ENCODE data around the gene NPW. TPM values are rescaled to one million over a fixed set of nuclear protein-coding genes. Genes with fewer than 3 reads are reported as not detected.

Gene NPW
- total RNA-seq, 1 donor from 2014 or later, result 3.9 TPM

- DNase-seq (ENCODE audit: low spot score), result no peak
- H3K27me3 Mint-ChIP-seq (ENCODE audit: insufficient read depth), result no peaks in the 10 kb centered on the region
- H3K27ac Mint-ChIP-seq, result no peak overlapping the region
- intact Hi-C loops (cut with micrococcal nuclease), result no loop called here
- no peak overlapping the region for H3K4me3 Mint-ChIP-seq
- H3K4me1 Mint-ChIP-seq (ENCODE audit: low read depth), result peaks cover 2% of the 10 kb centered on the region
- H3K9me3 Mint-ChIP-seq, result no peaks in the 10 kb centered on the region
- H3K36me3 Mint-ChIP-seq (ENCODE audit: low read depth), result peaks cover 6% of the 10 kb centered on the region
These were observed 34.3 kb downstream of the NPW start for GRCh38 chr16:2053897-2054296.

DNA sequence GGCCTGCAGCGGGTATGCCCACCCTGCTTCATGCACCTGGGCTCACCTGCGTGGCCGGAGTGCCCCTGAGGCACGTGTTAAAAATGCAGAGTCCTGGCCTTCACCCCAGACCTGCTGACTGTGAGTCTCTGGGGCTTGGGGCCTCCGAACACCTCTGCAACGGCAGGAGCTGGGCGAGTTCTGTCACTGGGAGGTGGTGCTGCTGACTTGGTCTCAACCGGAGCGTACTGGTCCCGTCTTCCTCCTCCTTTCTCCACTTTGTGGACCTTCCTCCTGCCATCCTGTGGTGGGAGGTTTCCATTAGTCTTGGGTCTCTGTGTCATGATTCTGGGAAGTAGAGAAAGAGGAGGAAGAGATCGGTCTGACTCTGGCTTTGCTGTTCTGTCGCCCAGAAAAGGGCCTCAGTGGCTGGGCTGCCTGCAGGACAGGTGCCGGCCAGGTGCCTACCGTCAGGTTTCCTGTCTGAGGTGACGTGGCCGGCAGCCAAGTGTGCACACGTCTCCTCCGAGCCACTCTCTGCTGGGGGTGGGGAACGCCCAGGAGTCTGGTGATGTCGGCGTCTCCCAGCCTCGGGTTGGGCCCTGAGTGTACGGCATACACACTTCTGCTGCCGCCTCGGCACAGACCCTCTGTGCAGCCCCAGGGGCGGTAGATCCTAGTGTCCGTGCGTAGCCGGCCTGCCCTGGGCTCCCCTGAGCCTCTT, 35.1 kb downstream of the NPW start:
- no peaks in the 10 kb centered on the region for H3K9me3 Mint-ChIP-seq
- no peak overlapping the region for H3K4me3 Mint-ChIP-seq
- no peak for DNase-seq (ENCODE audit: low spot score)
- H3K4me1 Mint-ChIP-seq (ENCODE audit: low read depth), result no peaks in the 10 kb centered on the region
- H3K27ac Mint-ChIP-seq, result no peak overlapping the region
- no peaks in the 10 kb centered on the region for H3K27me3 Mint-ChIP-seq (ENCODE audit: insufficient read depth)
- peaks cover 6% of the 10 kb centered on the region for H3K36me3 Mint-ChIP-seq (ENCODE audit: low read depth)
- intact Hi-C loops (cut with micrococcal nuclease), result no loop called here

- Mint-ChIP-seq H3K27ac (no peak overlapping the region), H3K36me3 (ENCODE audit: low read depth) (peaks cover 6% of the 10 kb centered on the region), H3K4me1 (ENCODE audit: low read depth) (no peaks in the 10 kb centered on the region), H3K9me3 (no peaks in the 10 kb centered on the region), H3K4me3 (no peak overlapping the region), H3K27me3 (ENCODE audit: insufficient read depth) (no peaks in the 10 kb centered on the region)
- intact Hi-C loops (cut with micrococcal nuclease), result no loop called here
- no peak for DNase-seq (ENCODE audit: low spot score)
These were observed 36.5 kb downstream of the NPW start for GRCh38 chr16:2056077-2056476.

DNA sequence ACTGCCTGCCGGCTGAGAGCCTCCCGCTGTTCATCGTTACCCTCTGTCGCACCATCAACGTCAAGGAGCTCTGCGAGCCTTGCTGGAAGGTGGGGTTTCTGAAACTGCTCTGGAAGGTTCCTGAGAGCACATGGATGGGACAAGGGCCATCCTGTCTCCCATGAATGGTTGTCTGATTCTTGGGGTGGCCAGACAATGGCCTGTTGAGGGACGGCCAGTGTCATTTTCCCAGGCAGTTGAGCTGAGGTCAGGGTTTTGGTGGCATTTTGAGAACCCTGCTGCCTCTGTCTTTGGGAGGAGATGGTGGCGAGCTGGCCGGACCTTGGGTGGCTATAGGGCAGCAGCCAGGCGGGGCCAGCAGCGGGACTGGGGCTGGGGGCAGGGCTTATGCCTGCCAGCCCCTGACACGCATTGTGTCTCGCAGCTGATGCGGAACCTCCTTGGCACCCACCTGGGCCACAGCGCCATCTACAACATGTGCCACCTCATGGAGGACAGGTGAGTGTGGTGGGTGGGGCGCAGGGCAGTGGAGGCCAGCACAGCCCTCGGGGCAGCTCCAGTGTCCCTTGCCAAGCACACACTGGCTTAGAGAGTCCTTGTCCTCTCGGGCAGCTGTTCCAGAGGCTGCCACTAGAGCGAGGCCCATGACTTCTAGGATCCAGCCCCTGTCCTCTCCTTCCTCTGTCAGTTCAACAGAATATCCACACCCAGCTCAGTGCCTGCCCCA, 37.3 kb downstream of the NPW start:
- Mint-ChIP-seq H3K4me1 (ENCODE audit: low read depth) (no peaks in the 10 kb centered on the region), H3K36me3 (ENCODE audit: low read depth) (peaks cover 5% of the 10 kb centered on the region), H3K27ac (no peak overlapping the region), H3K9me3 (no peaks in the 10 kb centered on the region), H3K27me3 (ENCODE audit: insufficient read depth) (no peaks in the 10 kb centered on the region), H3K4me3 (no peak overlapping the region)
- intact Hi-C loops (cut with micrococcal nuclease), result no loop called here
- no peak for DNase-seq (ENCODE audit: low spot score)

DNA sequence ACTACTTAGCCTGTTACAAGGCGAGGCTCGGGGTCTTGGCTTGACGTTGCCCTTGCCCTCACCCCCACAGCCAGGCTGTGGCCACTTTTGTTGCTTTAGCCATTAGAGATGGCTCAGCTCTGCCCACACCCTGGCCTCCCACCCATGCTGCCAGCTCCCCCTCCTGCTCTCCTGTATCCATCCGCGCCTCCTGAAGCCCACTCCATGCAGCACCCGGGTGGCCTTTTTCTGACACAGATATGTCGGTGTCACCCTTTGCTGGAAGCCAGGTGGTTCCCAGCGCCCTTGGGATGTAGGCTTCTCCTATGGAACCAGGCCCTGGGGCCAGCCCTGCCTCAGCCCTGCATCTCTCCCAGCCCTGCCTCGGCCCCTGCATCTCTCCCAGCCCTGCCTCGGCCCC, 37.9 kb downstream of the NPW start:
- intact Hi-C loops (cut with micrococcal nuclease), result no loop called here

GRCh38 chr16:2058420-2058819, 38.8 kb downstream of the NPW start:
- intact Hi-C loops (cut with micrococcal nuclease), result no loop called here
- Mint-ChIP-seq H3K9me3 (no peaks in the 10 kb centered on the region), H3K4me3 (no peak overlapping the region), H3K36me3 (ENCODE audit: low read depth) (peaks cover 5% of the 10 kb centered on the region), H3K27me3 (ENCODE audit: insufficient read depth) (no peaks in the 10 kb centered on the region), H3K4me1 (ENCODE audit: low read depth) (no peaks in the 10 kb centered on the region), H3K27ac (no peak overlapping the region)
- DNase-seq (ENCODE audit: low spot score), result no peak

More for the DNA sequence above, 37.9 kb downstream of the NPW start:
- H3K4me1 Mint-ChIP-seq (ENCODE audit: low read depth), result no peaks in the 10 kb centered on the region
- H3K27ac Mint-ChIP-seq, result no peak overlapping the region
- no peak overlapping the region for H3K4me3 Mint-ChIP-seq
- no peak for DNase-seq (ENCODE audit: low spot score)
- no peaks in the 10 kb centered on the region for H3K27me3 Mint-ChIP-seq (ENCODE audit: insufficient read depth)
- H3K36me3 Mint-ChIP-seq (ENCODE audit: low read depth), result peaks cover 5% of the 10 kb centered on the region
- no peaks in the 10 kb centered on the region for H3K9me3 Mint-ChIP-seq

GRCh38 chr16:2058872-2059271, 39.3 kb downstream of the NPW start:
- no peak overlapping the region for H3K27ac Mint-ChIP-seq
- H3K4me1 Mint-ChIP-seq (ENCODE audit: low read depth), result no peaks in the 10 kb centered on the region

GRCh38 chr16:2060346-2060745, 40.8 kb downstream of the NPW start:
- no peak for DNase-seq (ENCODE audit: low spot score)
- Mint-ChIP-seq H3K27me3 (ENCODE audit: insufficient read depth) (no peaks in the 10 kb centered on the region), H3K36me3 (ENCODE audit: low read depth) (peaks cover 5% of the 10 kb centered on the region), H3K4me3 (no peak overlapping the region), H3K4me1 (ENCODE audit: low read depth) (no peaks in the 10 kb centered on the region), H3K9me3 (no peaks in the 10 kb centered on the region), H3K27ac (no peak overlapping the region)
- intact Hi-C loops (cut with micrococcal nuclease), result no loop called here

More at GRCh38 chr16:2058872-2059271, 39.3 kb downstream of the NPW start:
- Mint-ChIP-seq H3K36me3 (ENCODE audit: low read depth) (peaks cover 5% of the 10 kb centered on the region), H3K9me3 (no peaks in the 10 kb centered on the region), H3K27me3 (ENCODE audit: insufficient read depth) (no peaks in the 10 kb centered on the region), H3K4me3 (no peak overlapping the region)
- no peak for DNase-seq (ENCODE audit: low spot score)
- intact Hi-C loops (cut with micrococcal nuclease), result no loop called here

- Mint-ChIP-seq H3K27me3 (ENCODE audit: insufficient read depth) (no peaks in the 10 kb centered on the region), H3K4me1 (ENCODE audit: low read depth) (no peaks in the 10 kb centered on the region)
These were observed 41.4 kb downstream of the NPW start for GRCh38 chr16:2061023-2061422.

GRCh38 chr16:2061526-2061925, 41.9 kb downstream of the NPW start:
- no peaks in the 10 kb centered on the region for H3K4me1 Mint-ChIP-seq (ENCODE audit: low read depth)
- no peaks in the 10 kb centered on the region for H3K9me3 Mint-ChIP-seq
- H3K4me3 Mint-ChIP-seq, result no peak overlapping the region
- DNase-seq (ENCODE audit: low spot score), result no peak
- intact Hi-C loops (cut with micrococcal nuclease), result no loop called here
- no peak overlapping the region for H3K27ac Mint-ChIP-seq
- no peaks in the 10 kb centered on the region for H3K27me3 Mint-ChIP-seq (ENCODE audit: insufficient read depth)
- H3K36me3 Mint-ChIP-seq (ENCODE audit: low read depth), result peaks cover 12% of the 10 kb centered on the region

More at GRCh38 chr16:2061023-2061422, 41.4 kb downstream of the NPW start:
- Mint-ChIP-seq H3K36me3 (ENCODE audit: low read depth) (peaks cover 9% of the 10 kb centered on the region), H3K9me3 (no peaks in the 10 kb centered on the region), H3K27ac (no peak overlapping the region), H3K4me3 (no peak overlapping the region)
- no peak for DNase-seq (ENCODE audit: low spot score)
- intact Hi-C loops (cut with micrococcal nuclease), result no loop called here

DNA sequence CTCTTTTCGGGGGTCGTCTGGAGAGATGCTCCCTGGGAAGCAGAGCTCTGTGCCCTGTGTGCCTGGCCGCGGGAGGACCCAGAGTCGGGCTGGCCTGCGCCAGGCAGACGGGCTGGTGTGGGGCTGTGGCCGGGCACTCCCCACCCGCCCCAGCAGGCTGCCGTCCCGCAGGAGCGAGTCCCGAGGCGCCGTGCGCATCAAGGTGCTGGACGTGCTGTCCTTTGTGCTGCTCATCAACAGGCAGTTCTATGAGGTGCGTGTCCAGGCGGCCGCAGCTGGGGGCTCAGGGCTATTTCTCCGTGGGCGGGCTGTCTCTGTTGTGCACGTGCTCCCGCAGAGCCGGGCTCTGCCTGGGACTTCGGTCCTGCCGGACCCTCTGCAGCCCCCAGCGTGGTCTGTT, 43.2 kb downstream of the NPW start:
- intact Hi-C loops (cut with micrococcal nuclease), result no loop called here
- DNase-seq (ENCODE audit: low spot score), result no peak
- Mint-ChIP-seq H3K4me3 (no peak overlapping the region), H3K4me1 (ENCODE audit: low read depth) (no peaks in the 10 kb centered on the region), H3K27me3 (ENCODE audit: insufficient read depth) (no peaks in the 10 kb centered on the region), H3K36me3 (ENCODE audit: low read depth) (peaks cover 16% of the 10 kb centered on the region), H3K27ac (no peak overlapping the region), H3K9me3 (no peaks in the 10 kb centered on the region)

DNA sequence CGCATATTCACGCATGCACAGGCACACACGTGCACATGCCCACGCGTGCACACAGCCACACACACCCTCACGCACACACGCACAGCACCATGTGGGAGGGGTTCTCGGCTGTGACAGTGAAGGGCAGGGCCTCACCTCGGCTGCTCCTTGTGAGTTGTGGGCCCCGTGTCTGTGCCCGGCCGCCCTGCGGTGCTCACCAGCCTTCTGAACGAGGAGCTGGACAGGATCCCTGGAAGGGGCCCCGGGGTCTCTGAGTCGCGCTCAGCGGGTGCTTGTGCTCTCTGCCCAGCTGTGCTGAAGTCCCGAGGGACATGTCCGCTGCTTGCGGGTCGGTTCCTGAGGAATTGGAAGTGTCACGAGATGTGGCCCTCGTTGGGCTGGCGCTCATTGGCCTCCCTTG, 44.3 kb downstream of the NPW start:
- no peak overlapping the region for H3K27ac Mint-ChIP-seq
- H3K4me1 Mint-ChIP-seq (ENCODE audit: low read depth), result no peaks in the 10 kb centered on the region
- no peak for DNase-seq (ENCODE audit: low spot score)
- intact Hi-C loops (cut with micrococcal nuclease), result no loop called here
- no peaks in the 10 kb centered on the region for H3K27me3 Mint-ChIP-seq (ENCODE audit: insufficient read depth)
- H3K4me3 Mint-ChIP-seq, result no peak overlapping the region
- peaks cover 16% of the 10 kb centered on the region for H3K36me3 Mint-ChIP-seq (ENCODE audit: low read depth)
- no peaks in the 10 kb centered on the region for H3K9me3 Mint-ChIP-seq

DNA sequence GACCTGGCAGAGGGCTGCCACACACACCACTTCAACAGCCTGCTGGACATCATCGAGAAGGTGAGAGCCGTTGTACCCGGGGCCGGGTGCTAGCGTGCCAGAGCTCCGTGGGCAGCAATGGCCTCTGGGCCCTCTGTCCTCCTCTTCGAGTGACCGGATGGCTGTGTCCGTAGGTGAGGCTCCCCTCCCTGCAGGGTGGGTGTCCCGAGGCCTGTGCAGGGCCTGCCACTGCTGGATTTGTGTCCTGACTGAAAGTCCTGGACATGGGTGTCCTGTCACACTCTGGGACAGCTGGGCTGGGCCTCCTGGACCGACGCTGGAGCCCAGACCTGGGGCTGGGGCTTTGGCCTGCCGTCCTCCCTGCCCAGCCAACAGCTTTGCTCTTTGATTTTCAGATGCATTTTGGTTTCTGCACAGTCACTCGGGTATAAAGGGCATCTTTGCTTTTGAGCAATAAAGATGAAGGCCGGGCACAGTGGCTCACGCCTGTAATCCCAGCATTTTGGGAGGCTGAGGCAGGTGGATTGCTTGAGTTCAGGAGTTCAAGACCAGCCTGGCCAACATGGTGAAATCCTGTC, 44.9 kb downstream of the NPW start:
- no peak for DNase-seq (ENCODE audit: low spot score)
- Mint-ChIP-seq H3K27me3 (ENCODE audit: insufficient read depth) (no peaks in the 10 kb centered on the region), H3K9me3 (no peaks in the 10 kb centered on the region), H3K4me3 (no peak overlapping the region), H3K27ac (no peak overlapping the region), H3K36me3 (ENCODE audit: low read depth) (peaks cover 16% of the 10 kb centered on the region), H3K4me1 (ENCODE audit: low read depth) (no peaks in the 10 kb centered on the region)
- intact Hi-C loops (cut with micrococcal nuclease), result no loop called here

Data from activated T-helper 1 cell treated with anti-CD3 and anti-CD28 coated beads, Interleukin-12 subunit alpha, Interleukin-12 subunit beta, Interleukin-2, Interleukin-4 antibody, amounts not matched to agents 30 ng/mL and 10 ng/mL and 1 ng/mL, durations not matched to agents 14 hours and 24 hours and 36 hours (primary cell).